ENCODE data around the gene LY6G6C.

DNA sequence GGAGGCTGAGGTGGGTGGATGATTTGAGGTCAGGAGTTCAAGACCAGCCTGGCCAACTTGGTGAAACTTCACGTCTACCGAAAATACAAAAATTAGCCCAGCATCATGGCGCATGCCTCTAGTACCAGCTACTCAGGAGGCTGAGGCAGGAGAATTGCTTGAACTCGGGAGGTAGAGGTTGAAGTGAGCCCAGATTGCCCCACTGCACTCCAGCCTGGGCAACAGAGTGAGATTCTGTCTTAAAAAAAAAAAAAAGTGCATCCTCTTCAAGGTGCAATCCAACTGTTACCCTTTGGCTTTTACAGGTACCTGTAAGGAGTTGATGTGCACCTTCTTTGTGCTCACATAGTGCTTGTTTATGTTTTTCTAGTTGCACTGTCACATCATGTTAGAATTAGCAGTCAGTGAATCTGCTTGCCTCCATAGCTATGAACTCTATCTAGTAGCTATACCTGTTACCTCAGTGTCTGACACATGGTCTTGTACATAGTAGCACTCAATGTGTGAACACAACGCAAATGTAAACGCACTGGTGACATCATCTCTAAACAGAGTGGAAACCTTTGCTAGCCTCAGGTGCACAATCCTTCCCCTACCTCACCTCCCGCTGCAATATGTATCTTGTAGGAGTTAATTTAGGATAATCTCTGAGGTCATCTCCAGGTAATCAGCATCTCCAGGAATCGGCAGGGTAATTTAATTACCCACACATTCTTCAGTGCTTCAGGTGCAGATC lies 27.9 kb upstream of the LY6G6C start:
- TF ChIP-seq CTCF (IDR thresholded peaks at IDR 0.05) (no peak), EZH2 (IDR thresholded peaks at IDR 0.05) (no peak)

All from neural progenitor cell (in vitro differentiated cells).